ENCODE measurements around the gene TRERF1. TPM values are rescaled to one million over a fixed set of nuclear protein-coding genes. Genes with fewer than 3 reads are reported as not detected.

Gene TRERF1
- total RNA-seq, 4 donors from 2014 or later, result 6.9 to 12.1 (median 8.8) TPM

GRCh38 chr6:42239736-42240375 is 211.9 kb downstream of the TRERF1 start:
- WGBS, 2 donors, result 42 to 45% methylated on average over 7 of the region's 7 CpGs
- TF ChIP-seq CTCF (IDR thresholded peaks at IDR 0.05), result no peak
- TF ChIP-seq POLR2A (IDR thresholded peaks at IDR 0.05), result no peak
- H3K4me3 ChIP-seq (ENCODE audit: low read depth, poor library complexity, severe bottlenecking), result no peak overlapping the region
- intact Hi-C loops (cut with DNase I; ENCODE audit: low total_unique reads), result no loop called here
- DNase-seq (ENCODE audit: low spot score in 2 of 2), result peak in 1 of 2 donors; percentile 53

DNA sequence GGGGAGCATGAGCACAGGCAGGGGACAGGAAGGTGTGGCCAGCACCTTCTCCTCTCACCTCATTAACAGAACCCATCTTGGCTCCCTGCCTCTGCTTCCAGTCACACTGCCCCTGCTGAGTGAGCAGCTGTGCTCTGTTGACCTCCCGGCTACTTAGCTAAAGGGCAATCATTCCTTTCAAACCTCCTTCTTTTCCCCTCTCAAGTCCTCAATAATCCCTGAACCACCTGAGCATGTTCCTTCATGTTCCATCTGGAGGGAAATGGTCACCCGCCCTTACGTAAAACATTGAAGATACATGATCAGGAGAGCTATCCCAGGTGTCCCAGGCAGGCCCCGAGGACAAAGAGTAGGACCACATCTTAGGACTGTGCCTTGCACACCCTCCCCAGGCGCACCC is 212.4 kb downstream of the TRERF1 start:
- TF ChIP-seq POLR2A (IDR thresholded peaks at IDR 0.05), result no peak
- TF ChIP-seq CTCF (IDR thresholded peaks at IDR 0.05), result no peak
- DNase-seq (ENCODE audit: low spot score in 2 of 2), result peak in 1 of 2 donors; percentile 48
- intact Hi-C loops (cut with DNase I; ENCODE audit: low total_unique reads), result no loop called here
- H3K4me3 ChIP-seq (ENCODE audit: low read depth, poor library complexity, severe bottlenecking), result no peak overlapping the region
- WGBS, 2 donors, result 57 to 63% methylated on average over 5 of the region's 5 CpGs

DNA sequence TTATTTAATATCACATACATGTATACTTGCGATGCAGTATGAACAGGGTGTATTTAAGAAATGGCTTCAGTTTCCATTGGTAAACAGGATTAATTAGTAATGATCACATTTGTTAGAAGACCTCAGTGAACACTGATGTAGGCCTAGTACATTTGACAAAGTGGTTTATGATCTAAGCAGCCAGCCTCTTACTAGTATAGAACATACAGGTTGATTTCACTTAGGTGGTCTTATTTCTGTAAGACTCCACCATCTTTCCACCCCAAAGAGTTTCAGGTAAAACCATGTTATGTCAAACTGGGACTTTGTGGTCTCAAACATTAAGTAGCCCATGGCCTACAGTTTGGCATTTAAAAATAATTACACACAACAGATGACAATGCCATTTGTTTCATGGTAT is 213.9 kb downstream of the TRERF1 start:
- intact Hi-C loops (cut with DNase I; ENCODE audit: low total_unique reads), result no loop called here
- no peak for DNase-seq (ENCODE audit: low spot score in 2 of 2)
- WGBS, 2 donors, result 100% methylated on average over 1 of the region's 1 CpG
- TF ChIP-seq CTCF (IDR thresholded peaks at IDR 0.05) (no peak), POLR2A (IDR thresholded peaks at IDR 0.05) (no peak)
- H3K4me3 ChIP-seq (ENCODE audit: low read depth, poor library complexity, severe bottlenecking), result no peak overlapping the region

DNA sequence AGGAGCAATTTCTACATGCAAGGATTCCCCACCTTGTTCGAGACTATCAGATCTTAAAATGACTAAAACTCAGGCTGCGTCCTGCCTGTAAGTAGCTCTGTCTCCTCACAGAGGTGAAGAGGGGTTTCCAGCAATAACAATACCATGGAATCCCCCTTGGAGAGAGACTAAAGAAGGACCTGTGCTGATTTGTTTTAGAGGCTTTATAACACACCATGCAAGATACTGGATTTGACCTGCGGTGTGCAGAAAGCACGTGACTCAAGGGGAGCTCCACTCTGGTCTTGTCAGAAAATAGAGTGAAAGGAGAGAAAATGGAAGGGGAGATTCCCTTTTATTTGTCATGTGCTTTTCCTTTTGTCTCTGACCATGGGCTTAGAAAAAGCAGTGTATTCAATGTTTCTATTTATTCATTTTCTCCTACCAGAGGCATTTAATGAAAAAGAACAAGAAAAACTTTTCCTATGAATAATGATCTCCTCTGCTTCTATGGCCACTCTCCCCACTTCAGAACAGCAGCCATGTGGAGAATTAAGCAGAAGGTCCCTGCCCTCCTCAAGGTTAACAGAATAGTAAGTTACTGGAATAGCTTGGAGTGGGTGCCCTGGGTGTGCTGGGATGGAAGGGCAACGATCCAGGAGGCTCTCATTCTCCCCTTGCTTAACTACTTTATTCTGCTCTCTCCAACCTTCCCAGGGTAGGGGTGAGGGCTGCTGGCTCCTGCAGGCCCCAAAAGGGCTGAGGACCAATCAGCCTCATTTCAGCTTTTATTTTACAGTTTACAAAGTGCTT is 214.8 kb downstream of the TRERF1 start:
- DNase-seq (ENCODE audit: low spot score in 2 of 2), result peak in 1 of 2 donors; percentile 46
- H3K4me3 ChIP-seq (ENCODE audit: low read depth, poor library complexity, severe bottlenecking), result no peak overlapping the region
- TF ChIP-seq CTCF (IDR thresholded peaks at IDR 0.05), result no peak
- TF ChIP-seq POLR2A (IDR thresholded peaks at IDR 0.05), result no peak
- WGBS, 2 donors, result 86 to 87% methylated on average over 5 of the region's 5 CpGs
- intact Hi-C loops (cut with DNase I; ENCODE audit: low total_unique reads), result no loop called here

- TF ChIP-seq POLR2A (IDR thresholded peaks at IDR 0.05) (no peak), CTCF (IDR thresholded peaks at IDR 0.05) (no peak)
- peak in 1 of 2 donors; percentile 71 for DNase-seq (ENCODE audit: low spot score in 2 of 2)
- intact Hi-C loops (cut with DNase I; ENCODE audit: low total_unique reads), result no loop called here
- 88 to 93% methylated on average over 9 of the region's 9 CpGs for WGBS, 2 donors
- H3K4me3 ChIP-seq (ENCODE audit: low read depth, poor library complexity, severe bottlenecking), result no peak overlapping the region
Observed at GRCh38 chr6:42236030-42236429, 215.7 kb downstream of the TRERF1 start.

All from lower leg skin (tissue), 4 donors.